ENCODE measurements around the gene EHMT1.
"Not testable (repeated sequence)": the region's sequence is repeated elsewhere in the genome, so short reads cannot be mapped to it uniquely, and the experiment has no call there.

Gene EHMT1

GRCh38 chr9:137875846-137876245 lies 257.0 kb downstream of the EHMT1 start:
- DNase-seq, result no peak

- no peak for DNase-seq
These were observed 257.5 kb downstream of the EHMT1 start for GRCh38 chr9:137876269-137876668.

GRCh38 chr9:137876781-137877386 lies 258.1 kb downstream of the EHMT1 start:
- DNase-seq, result no peak

- DNase-seq, result peak; percentile 7
These were observed 258.8 kb downstream of the EHMT1 start, which contains the start of gene CACNA1B for GRCh38 chr9:137877506-137878122. TSS of gene CACNA1B (plus strand) at chr9:137877782. CDS start at chr9:137877934, 152 bp downstream.

- DNase-seq, result peak; percentile 40
These were observed 259.5 kb downstream of the EHMT1 start for GRCh38 chr9:137878146-137878941.

- no peak for DNase-seq
These were observed 260.2 kb downstream of the EHMT1 start for GRCh38 chr9:137879052-137879451.

GRCh38 chr9:137879566-137880150 lies 260.9 kb downstream of the EHMT1 start:
- no peak for DNase-seq

GRCh38 chr9:137880160-137880975 lies 261.6 kb downstream of the EHMT1 start:
- DNase-seq, result no peak

GRCh38 chr9:137880976-137881530 lies 262.2 kb downstream of the EHMT1 start:
- DNase-seq, result no peak

GRCh38 chr9:137881591-137882505 lies 263.0 kb downstream of the EHMT1 start:
- no peak for DNase-seq

GRCh38 chr9:137882506-137882821 lies 263.7 kb downstream of the EHMT1 start:
- DNase-seq, result no peak

GRCh38 chr9:137883977-137884376 lies 265.2 kb downstream of the EHMT1 start:
- not testable (repeated sequence) for DNase-seq

- not testable (repeated sequence) for DNase-seq
These were observed 265.7 kb downstream of the EHMT1 start for GRCh38 chr9:137884547-137884946.

GRCh38 chr9:137885121-137885520 lies 266.3 kb downstream of the EHMT1 start:
- not testable (repeated sequence) for DNase-seq

All from fibroblast of skin of scalp (primary cell).